Hematopoietic multipotent progenitor cell treated with erythropoietin and hydrocortisone succinate and interleukin-3 and kit ligand, for 6 days (in vitro differentiated cells): ENCODE data around the gene RND2.

Experiments
- DNase-seq: peaks from one replicate; pipeline ENCODE4 v3.0.0-alpha.2; 2015

Gene RND2

DNA sequence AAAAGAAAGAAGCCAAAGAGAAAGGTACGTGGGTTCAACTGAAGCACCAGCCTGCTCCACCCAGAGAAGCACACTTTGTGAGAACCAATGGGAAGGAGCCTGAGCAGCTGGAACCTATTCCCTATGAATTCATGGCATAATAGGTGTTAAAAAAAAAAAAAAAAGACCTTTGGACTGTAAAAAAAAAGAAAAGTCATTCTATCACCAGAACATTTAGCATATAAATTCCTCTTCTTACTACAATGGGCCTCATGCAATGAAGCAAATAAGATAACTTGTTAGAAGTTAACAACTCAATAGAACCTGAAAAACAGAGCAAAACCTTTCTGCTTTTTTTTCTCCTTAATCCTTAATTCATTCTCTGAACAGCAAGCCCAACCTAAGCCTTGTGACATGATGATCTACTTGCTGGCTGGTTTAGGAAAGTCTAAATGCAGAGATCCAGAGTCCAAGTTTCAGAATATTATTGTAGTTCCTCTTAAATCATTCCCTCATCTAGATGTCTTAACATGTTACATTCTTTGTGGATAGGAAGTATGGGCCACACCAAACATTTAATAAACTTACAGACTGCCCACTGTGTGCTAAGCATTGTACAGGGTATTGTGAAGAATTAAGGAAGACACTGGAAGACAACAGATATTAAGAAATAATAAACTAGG lies 54.7 kb downstream of the RND2 start:
- no peak for DNase-seq
